ENCODE data around the gene ZDHHC14. TPM values are rescaled to one million over a fixed set of nuclear protein-coding genes. Genes with fewer than 3 reads are reported as not detected.

The ZDHHC14 gene
- total RNA-seq, 3 donors from 2014 or later = 4.8 to 9.8 (median 8.5) TPM

DNA sequence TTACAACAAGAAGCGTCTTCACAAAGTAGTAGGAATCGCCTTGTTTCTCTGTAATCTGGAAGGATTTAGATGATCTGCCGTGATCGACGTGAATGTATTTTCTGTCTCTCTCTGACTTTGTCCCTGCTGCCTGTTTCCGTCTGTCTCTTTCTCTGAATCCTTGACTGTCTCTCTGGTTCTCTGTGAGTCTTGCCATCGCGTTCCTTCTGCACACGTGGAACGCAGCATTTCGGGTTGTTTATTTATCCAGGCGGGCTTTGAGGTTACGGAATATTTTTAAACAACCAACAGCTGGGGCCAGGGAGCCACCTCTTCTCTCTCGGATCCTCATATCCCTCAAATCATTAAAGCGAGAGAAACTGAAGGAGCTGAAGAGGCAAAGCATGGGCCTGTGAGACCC is 215.9 kb downstream of the ZDHHC14 start:
- DNase-seq (ENCODE audit: low spot score in 2 of 2) = no peak
- H3K27me3 ChIP-seq = no peaks in the 10 kb centered on the region
- peaks cover 0 to 11% of the 10 kb centered on the region in 2 donors for H3K4me1 ChIP-seq
- H3K9me3 ChIP-seq = no peaks in the 10 kb centered on the region
- TF ChIP-seq CTCF (IDR thresholded peaks at IDR 0.05) (no peak), POLR2A (IDR thresholded peaks at IDR 0.05) (no peak), POLR2AphosphoS5 (IDR thresholded peaks at IDR 0.05) (no peak)
- peak overlapping the region; percentile 63 to 68 for H3K27ac ChIP-seq
- no peaks in the 10 kb centered on the region for H3K36me3 ChIP-seq
- intact Hi-C loops (cut with DNase I; ENCODE audit: low total_unique reads) = no loop called here
- no peak overlapping the region for H3K4me3 ChIP-seq

DNA sequence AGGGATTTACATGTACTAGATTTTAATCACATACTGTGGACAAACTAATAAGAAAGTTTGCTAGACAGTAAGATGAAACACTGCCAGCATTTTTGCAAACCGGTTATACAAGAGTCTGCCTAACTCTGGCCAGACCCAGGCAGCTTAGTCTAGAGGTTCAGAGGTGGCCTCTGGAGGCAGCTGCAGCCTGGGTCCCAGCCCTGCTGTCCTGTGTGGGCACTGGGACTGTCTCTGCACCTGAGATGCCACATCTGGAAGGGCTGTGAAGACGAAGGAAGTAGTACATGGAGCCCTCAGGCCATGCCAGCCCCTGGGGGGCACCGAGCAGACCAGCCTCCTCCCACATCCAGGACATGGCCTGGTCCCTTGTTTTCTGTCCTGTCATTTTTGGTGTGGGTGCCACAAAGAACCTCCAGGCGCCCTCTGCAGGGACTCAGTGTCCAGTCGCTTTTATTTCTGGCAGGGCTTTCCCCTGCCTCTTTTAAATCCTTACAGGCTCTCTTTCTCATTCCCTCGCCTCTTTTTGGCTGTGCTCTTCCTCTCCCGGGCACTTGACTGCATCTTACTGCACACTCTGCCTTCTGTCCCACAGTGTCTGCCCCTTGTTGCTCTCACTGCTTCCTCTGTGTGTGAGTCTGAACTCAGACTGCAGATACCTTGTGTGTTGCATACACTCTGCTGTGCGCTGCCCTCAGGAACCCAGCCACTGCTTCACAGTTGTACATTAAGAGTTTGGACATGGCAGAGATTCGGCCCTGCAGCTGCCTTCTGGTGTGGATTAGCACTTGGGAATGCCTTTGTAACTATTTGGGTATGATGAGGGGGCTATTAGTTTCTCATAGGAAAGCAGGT is 216.7 kb downstream of the ZDHHC14 start:
- H3K9me3 ChIP-seq = no peaks in the 10 kb centered on the region
- no peak overlapping the region for H3K4me3 ChIP-seq
- no peaks in the 10 kb centered on the region for H3K36me3 ChIP-seq
- DNase-seq (ENCODE audit: low spot score in 2 of 2) = peak; percentile 69 to 73
- H3K27ac ChIP-seq = peak overlapping the region; percentile 63 to 68
- H3K27me3 ChIP-seq = no peaks in the 10 kb centered on the region
- TF ChIP-seq POLR2AphosphoS5 (IDR thresholded peaks at IDR 0.05) (peak in 1 of 3 donors; percentile 7), POLR2A (IDR thresholded peaks at IDR 0.05) (no peak), CTCF (IDR thresholded peaks at IDR 0.05) (peak in 2 of 3 donors; percentile 47 to 60)
- intact Hi-C loops (cut with DNase I; ENCODE audit: low total_unique reads) = no loop called here
- peaks cover 0 to 11% of the 10 kb centered on the region in 2 donors for H3K4me1 ChIP-seq

- Histone ChIP-seq H3K4me1 (peaks cover 0 to 11% of the 10 kb centered on the region in 2 donors), H3K4me3 (no peak overlapping the region), H3K27ac (no peak overlapping the region), H3K27me3 (no peaks in the 10 kb centered on the region), H3K36me3 (no peaks in the 10 kb centered on the region), H3K9me3 (no peaks in the 10 kb centered on the region)
- TF ChIP-seq CTCF (IDR thresholded peaks at IDR 0.05) (no peak), POLR2AphosphoS5 (IDR thresholded peaks at IDR 0.05) (no peak), POLR2A (IDR thresholded peaks at IDR 0.05) (no peak)
- intact Hi-C loops (cut with DNase I; ENCODE audit: low total_unique reads) = no loop called here
- no peak for DNase-seq (ENCODE audit: low spot score in 2 of 2)
Observed at GRCh38 chr6:157599191-157599590, 218.2 kb downstream of the ZDHHC14 start.

DNA sequence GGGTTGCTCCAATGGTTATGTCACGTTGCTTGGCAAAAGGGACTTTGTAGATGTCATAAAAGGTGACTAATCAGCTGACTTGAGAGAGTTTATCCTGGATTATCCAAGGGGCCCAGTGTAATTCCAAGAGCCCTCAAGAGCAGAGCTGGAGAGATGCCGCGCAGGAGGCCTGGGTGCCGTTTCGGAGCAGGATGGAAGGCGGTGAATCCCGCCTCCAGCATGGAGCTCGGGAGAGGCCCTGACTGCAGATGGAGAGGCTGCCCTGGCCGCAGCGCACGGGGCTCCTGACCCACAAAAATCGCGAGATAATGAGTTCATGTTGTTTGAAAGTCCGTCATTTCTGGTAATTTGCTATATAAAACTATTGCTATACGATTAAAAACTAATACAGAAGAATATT is 219.8 kb downstream of the ZDHHC14 start:
- Histone ChIP-seq H3K27ac (no peak overlapping the region), H3K4me1 (peaks cover 0 to 11% of the 10 kb centered on the region in 2 donors), H3K36me3 (no peaks in the 10 kb centered on the region), H3K4me3 (no peak overlapping the region), H3K9me3 (no peaks in the 10 kb centered on the region), H3K27me3 (no peaks in the 10 kb centered on the region)
- intact Hi-C loops (cut with DNase I; ENCODE audit: low total_unique reads) = no loop called here
- DNase-seq (ENCODE audit: low spot score in 2 of 2) = no peak
- TF ChIP-seq CTCF (IDR thresholded peaks at IDR 0.05) (no peak), POLR2A (IDR thresholded peaks at IDR 0.05) (no peak), POLR2AphosphoS5 (IDR thresholded peaks at IDR 0.05) (no peak)

- Histone ChIP-seq H3K27ac (no peak overlapping the region), H3K36me3 (no peaks in the 10 kb centered on the region), H3K9me3 (no peaks in the 10 kb centered on the region), H3K4me1 (peaks cover 0 to 2% of the 10 kb centered on the region in 2 donors), H3K4me3 (no peak overlapping the region), H3K27me3 (no peaks in the 10 kb centered on the region)
- TF ChIP-seq POLR2A (IDR thresholded peaks at IDR 0.05) (no peak), POLR2AphosphoS5 (IDR thresholded peaks at IDR 0.05) (no peak), CTCF (IDR thresholded peaks at IDR 0.05) (no peak)
- DNase-seq (ENCODE audit: low spot score in 2 of 2) = no peak
- intact Hi-C loops (cut with DNase I; ENCODE audit: low total_unique reads) = no loop called here
Observed at GRCh38 chr6:157602521-157603295, 221.7 kb downstream of the ZDHHC14 start.
